ENCODE results near the gene SIPA1L2. TPM values are rescaled to one million over a fixed set of nuclear protein-coding genes. Genes with fewer than 3 reads are reported as not detected.

Gene SIPA1L2
- total and polyA plus RNA-seq, 2 of the 4 experiments (the other 2 are of a cell fraction) = 7.1 to 13.4 TPM

- no peak overlapping the region for H2AK9ac ChIP-seq (replicated peaks; ENCODE audit: low read depth, low read length, poor library complexity)
- intact Hi-C loops (cut with micrococcal nuclease) = no loop called here
- no peak overlapping the region for H3K23ac ChIP-seq (ENCODE audit: low read depth, low read length)
- ATAC-seq (ENCODE audit: low read depth) (no peak), DNase-seq (peak; percentile 61)
- no peaks in the 10 kb centered on the region; the same call in 1 of the 2 replicates for H3K27me3 ChIP-seq (ENCODE audit: control insufficient read depth, insufficient read depth, low read length)
- no peak overlapping the region for H4K5ac ChIP-seq (ENCODE audit: low read depth, low read length)
- H3K56ac ChIP-seq (ENCODE audit: extremely low read depth, insufficient read depth, low read length) = no peak overlapping the region
- 93 to 100% methylated on average over 1 to 3 of the region's 11 CpGs for WGBS, 2 experiments (ENCODE audit: extremely low coverage in 2 of 2, insufficient read length in 1 of 2)
- no peak overlapping the region for H3K9ac ChIP-seq (ENCODE audit: low read depth, low read length)
- H3K9me3 ChIP-seq (ENCODE audit: control insufficient read depth, insufficient read depth, low read length) = no peaks in the 10 kb centered on the region
- no peak overlapping the region for H3K14ac ChIP-seq (replicated peaks; ENCODE audit: low read depth, low read length)
- no peaks in the 10 kb centered on the region for H3K79me1 ChIP-seq (ENCODE audit: low read depth in 1 of 2, low read length in 2 of 2)
- in situ Hi-C loops (cut with MboI; ENCODE audit: low sequenced_read_pairs) = no loop called here
- BruUV-seq (replicated peaks) = no TSS peak
- H2AFZ ChIP-seq (replicated peaks; ENCODE audit: low read length, poor library complexity) = no peak overlapping the region
- H3K9me1 ChIP-seq (ENCODE audit: insufficient read depth, low read length) = no peaks in the 10 kb centered on the region
- H2BK15ac ChIP-seq (ENCODE audit: low read depth, low read length) = no peak overlapping the region
- H3K4ac ChIP-seq (ENCODE audit: low read depth, low read length) = no peak overlapping the region
- no peak overlapping the region for H3K4me3 ChIP-seq (ENCODE audit: insufficient read depth, low read depth, low read length)
- no peak overlapping the region for H2BK5ac ChIP-seq (ENCODE audit: low read depth, low read length, poor library complexity, severe bottlenecking)
- no peak overlapping the region for H3K18ac ChIP-seq (ENCODE audit: low read depth, low read length)
- no peaks in the 10 kb centered on the region for H4K20me1 ChIP-seq (ENCODE audit: insufficient read depth, low read length)
- POLR2A ChIA-PET (ENCODE audit: unreplicated experiment) = no interaction called here
- no peaks in the 10 kb centered on the region for H3K36me3 ChIP-seq (ENCODE audit: control insufficient read depth, insufficient read depth, low read length)
- dilution Hi-C loops (cut with HindIII; ENCODE audit: low sequenced_read_pairs, unreplicated experiment) = no loop called here
- H2BK20ac ChIP-seq (ENCODE audit: low read depth, low read length) = no peak overlapping the region
- CTCF ChIA-PET = no interaction called here
- no peak overlapping the region for H3K27ac ChIP-seq (ENCODE audit: insufficient read depth, low read length)
- H2AK5ac ChIP-seq (ENCODE audit: low read depth, low read length) = no peak overlapping the region
- H3K4me1 ChIP-seq (ENCODE audit: control insufficient read depth, insufficient read depth, low read length) = peaks cover 2% of the 10 kb centered on the region; the same call in 1 of the 2 replicates
- no peak overlapping the region for H4K8ac ChIP-seq (ENCODE audit: low read depth in 2 of 2, low read length in 2 of 2)
- TF ChIP-seq FOS (IDR thresholded peaks at IDR 0.05; ENCODE audit: low read depth, low read length) (no peak), CHD1 (IDR thresholded peaks at IDR 0.05; ENCODE audit: low read depth, low read length) (no peak), NFE2L2 (IDR thresholded peaks at IDR 0.05; ENCODE audit: low read depth, low read length) (no peak), BHLHE40 (IDR thresholded peaks at IDR 0.05; ENCODE audit: low read depth, low read length) (no peak), MAZ (IDR thresholded peaks at IDR 0.05; ENCODE audit: borderline replicate concordance, low read depth, low read length) (no peak), MXI1 (IDR thresholded peaks at IDR 0.05; ENCODE audit: borderline replicate concordance, low read depth, low read length) (no peak), CTCF (conservative IDR thresholded peaks at IDR 0.05; ENCODE audit: low read depth, low read length) (no peak), USF2 (IDR thresholded peaks at IDR 0.05; ENCODE audit: low read depth, low read length) (no peak), RAD21 (IDR thresholded peaks at IDR 0.05; ENCODE audit: low read length) (no peak), MAFK (IDR thresholded peaks at IDR 0.05; ENCODE audit: low read depth, low read length) (no peak), SMC3 (IDR thresholded peaks at IDR 0.05; ENCODE audit: low read depth, low read length) (no peak), RFX5 (IDR thresholded peaks at IDR 0.05; ENCODE audit: low read depth, low read length) (no peak), POLR2A (IDR thresholded peaks at IDR 0.05; ENCODE audit: low read depth, low read length) (no peak), RCOR1 (IDR thresholded peaks at IDR 0.05; ENCODE audit: insufficient replicate concordance, low read length) (no peak), ELK1 (IDR thresholded peaks at IDR 0.05; ENCODE audit: borderline replicate concordance, low read depth, low read length) (no peak), CEBPB (IDR thresholded peaks at IDR 0.05; ENCODE audit: low read depth, low read length) (no peak)
- no peak overlapping the region for H2BK120ac ChIP-seq (ENCODE audit: low read depth, low read length)
- H3K4me2 ChIP-seq (ENCODE audit: low read depth, low read length) = no peak overlapping the region
- H4K91ac ChIP-seq (ENCODE audit: insufficient read depth, low read depth, low read length) = no peak overlapping the region
Observed at GRCh38 chr1:232669981-232670747, 40.2 kb upstream of the SIPA1L2 start.

All from IMR-90 (cell line).